A549 treated with GW870086 at 1 μM for 4 hours (cell line): Measurements from ENCODE around the gene PSEN2. TPM values are rescaled to one million over a fixed set of nuclear protein-coding genes. Genes with fewer than 3 reads are reported as not detected.

Experiments
- total RNA-seq: library from RNA; stranded (reverse); fragments of 200-300 nt; extraction: Qiagen RNA extraction; gene quantifications from 5 replicates; pipeline ENCODE4 v1.2.3, GENCODE V29; 2022; ENCODE audit warnings: low read depth

Gene PSEN2
- 26.9 to 31.3 TPM (median 28.2 TPM) in 5 replicates for total RNA-seq

DNA sequence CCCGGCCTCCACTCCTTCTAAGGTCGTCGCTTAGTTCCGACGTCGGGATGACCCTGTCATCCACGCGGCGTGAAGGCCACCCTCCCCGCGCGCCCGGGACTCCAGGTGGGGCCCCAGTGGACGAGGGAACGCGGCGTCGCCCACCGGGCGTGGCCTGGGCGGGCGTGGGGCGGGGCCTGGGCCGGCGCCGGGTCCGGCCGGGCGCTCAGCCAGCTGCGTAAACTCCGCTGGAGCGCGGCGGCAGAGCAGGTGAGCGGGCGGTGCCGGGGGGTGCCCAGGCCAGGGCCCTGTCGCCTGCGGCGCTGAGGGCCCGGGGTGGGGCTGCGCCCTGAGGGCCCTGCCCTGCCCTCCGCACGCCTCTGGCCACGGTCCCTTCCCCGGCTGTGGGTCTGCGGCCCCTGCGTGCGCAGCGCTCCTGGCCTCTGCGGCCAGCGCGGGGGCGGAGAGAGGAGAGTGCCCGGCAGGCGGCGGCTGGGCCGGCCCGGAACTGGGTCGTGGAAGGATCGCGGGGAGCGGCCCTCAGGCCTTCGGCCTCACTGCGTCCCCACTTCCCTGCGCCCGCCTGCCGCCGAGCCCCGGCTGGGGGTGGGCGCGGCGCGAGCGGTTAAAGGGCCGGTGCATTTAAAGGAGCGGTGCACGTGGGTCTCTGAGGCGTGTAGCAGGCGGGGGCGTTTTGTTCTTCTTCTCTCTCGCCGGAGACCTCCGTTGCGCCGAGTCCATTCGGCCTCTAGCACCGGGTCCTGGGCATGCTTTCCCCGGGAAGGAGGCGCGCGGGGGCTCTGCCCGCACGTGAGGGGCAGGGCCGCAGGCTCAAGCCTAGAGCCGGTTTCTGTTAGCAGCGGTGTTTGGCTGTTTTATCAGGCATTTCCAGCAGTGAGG is at the start of gene PSEN2:
PSEN2 (plus strand) TSS at position 216 of the 879 bp plus-strand sequence. CDS start 11,292 bp downstream, outside the sequence.

DNA sequence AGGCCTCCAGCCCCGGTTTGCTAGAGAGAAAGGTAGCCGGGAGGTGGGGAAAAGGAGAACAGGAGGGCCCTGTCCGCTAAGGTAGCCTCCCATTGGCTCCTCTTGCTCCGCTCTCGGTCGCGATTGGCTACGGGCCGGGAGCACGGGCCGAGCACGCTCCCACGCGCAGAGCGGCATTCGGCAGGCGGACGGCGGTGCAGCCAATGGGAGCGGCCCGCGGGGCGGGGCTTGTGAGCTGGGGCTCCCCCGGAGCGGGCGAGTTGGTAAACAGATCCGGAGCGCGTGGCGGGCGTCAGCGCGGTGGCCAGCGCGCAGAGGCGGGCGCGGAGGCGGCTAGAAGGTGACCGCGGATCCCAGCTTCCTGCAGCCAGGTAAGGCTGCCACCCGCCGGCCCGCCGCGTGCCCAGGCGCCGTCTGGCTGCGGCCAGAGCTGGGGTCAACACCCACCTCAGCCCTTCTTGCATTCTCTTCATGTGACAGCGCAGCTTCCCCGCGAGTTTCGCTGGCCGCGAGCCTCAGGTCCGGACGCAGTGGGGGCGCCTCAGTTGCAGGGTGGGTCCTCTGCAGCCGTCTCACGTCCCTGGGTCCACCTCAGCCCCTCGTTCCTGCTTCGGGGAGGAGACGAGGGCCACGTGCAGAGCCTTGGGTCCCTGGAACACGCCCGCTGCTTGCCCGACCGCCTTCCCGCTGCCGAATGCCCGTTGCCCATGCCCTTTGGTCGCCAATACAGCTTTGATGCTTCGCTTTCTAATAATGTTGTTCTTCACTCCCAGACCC is 69.8 kb downstream of the PSEN2 start, which contains the start of gene COQ8A:
COQ8A (plus strand) TSS at position 266 of the 777 bp plus-strand sequence. CDS start 21,092 bp downstream, outside the sequence.

Other genes starting within 250 kb of the PSEN2 start
- gene ITPKB, start 131.3 kb upstream of the PSEN2 start, total RNA-seq = 1.8 to 2.9 TPM (median 2.7 TPM) in 5 replicates
- 15.5 to 17.6 TPM (median 17.2 TPM) in 5 replicates for gene COQ8A, start 69.7 kb downstream of the PSEN2 start, total RNA-seq